WTC11 (cell line): ENCODE results near the gene PLK1. TPM values are rescaled to one million over a fixed set of nuclear protein-coding genes. Genes with fewer than 3 reads are reported as not detected.
A peak's percentile ranks its signal among the peaks of the same experiment; 100 is the strongest.

ENCODE experiments used
- EMX1 ChIP-seq: fragments of 250-450 bp; sonication (Bioruptor Pico); IDR thresholded peaks from 2 replicates; pipeline ENCODE4 v1.8.0; 2021; ENCODE audit warnings: mild to moderate bottlenecking
- ETV6 ChIP-seq: sonication (generic); formaldehyde crosslinking; IDR thresholded peaks from 2 replicates; pipeline ENCODE4 v1.8.1; 2022; ENCODE audit warnings: mild to moderate bottlenecking, missing genetic modification reagents
- FOXK1 ChIP-seq: sonication (generic); formaldehyde crosslinking; IDR thresholded peaks from 2 replicates; pipeline ENCODE4 v1.8.0; 2022; ENCODE audit warnings: mild to moderate bottlenecking, moderate library complexity, missing genetic modification reagents
- FOXP1 ChIP-seq: sonication (generic); formaldehyde crosslinking; IDR thresholded peaks from 2 replicates; pipeline ENCODE4 v1.8.0; 2022; ENCODE audit warnings: missing genetic modification reagents, mild to moderate bottlenecking, moderate library complexity, borderline replicate concordance
- GRHL2 ChIP-seq: fragments of 250-450 bp; sonication (Bioruptor Pico); IDR thresholded peaks from 2 replicates; pipeline ENCODE4 v1.8.0; 2022; ENCODE audit warnings: mild to moderate bottlenecking, moderate library complexity; ENCODE audit not compliant: insufficient replicate concordance, severe bottlenecking
- IRF2 ChIP-seq: sonication (generic); formaldehyde crosslinking; IDR thresholded peaks from 2 replicates; pipeline ENCODE4 v1.8.0; 2022; ENCODE audit warnings: low read depth, missing genetic modification reagents, borderline replicate concordance
- JUN ChIP-seq: sonication (generic); formaldehyde crosslinking; IDR thresholded peaks from 2 replicates; pipeline ENCODE4 v1.8.0; 2023; ENCODE audit warnings: mild to moderate bottlenecking, missing genetic modification reagents
- MXD4 ChIP-seq: fragments of 250-450 bp; sonication (Bioruptor Pico); IDR thresholded peaks from 2 replicates; pipeline ENCODE4 v1.8.0; 2021; ENCODE audit warnings: mild to moderate bottlenecking, moderate library complexity, borderline replicate concordance
- NFATC4 ChIP-seq: fragments of 250-450 bp; sonication (Bioruptor Pico); IDR thresholded peaks from 2 replicates; pipeline ENCODE4 v1.9.0; 2021; ENCODE audit warnings: mild to moderate bottlenecking
- NR2C2 ChIP-seq: sonication (generic); formaldehyde crosslinking; IDR thresholded peaks from 2 replicates; pipeline ENCODE4 v1.8.0; 2022; ENCODE audit warnings: mild to moderate bottlenecking, missing genetic modification reagents
- NR3C1 ChIP-seq: sonication (generic); formaldehyde crosslinking; conservative IDR thresholded peaks from 2 replicates; pipeline ENCODE4 v1.8.1; 2023; ENCODE audit warnings: low read depth, mild to moderate bottlenecking, missing genetic modification reagents
- SOX15 ChIP-seq: fragments of 250-450 bp; sonication (Bioruptor Pico); IDR thresholded peaks from 2 replicates; pipeline ENCODE4 v1.9.0; 2021; ENCODE audit warnings: mild to moderate bottlenecking
- TCF7 ChIP-seq: sonication (generic); formaldehyde crosslinking; IDR thresholded peaks from 2 replicates; pipeline ENCODE4 v1.8.0; 2022; ENCODE audit warnings: mild to moderate bottlenecking, low read depth, missing genetic modification reagents, moderate library complexity
- total RNA-seq: library from RNA; stranded (reverse); gene quantifications from 3 replicates; pipeline ENCODE4 v1.2.3, GENCODE V29; 2021
- TF ChIP-seq, protein P1 (sequence below): sonication (generic); formaldehyde crosslinking; conservative IDR thresholded peaks from 2 replicates; pipeline ENCODE4 v1.8.1; 2023; ENCODE audit warnings: mild to moderate bottlenecking, low read depth, missing genetic modification reagents, moderate library complexity
- TF ChIP-seq, protein P2 (sequence below): sonication (generic); formaldehyde crosslinking; IDR thresholded peaks from 2 replicates; pipeline ENCODE4 v1.8.0; 2022; ENCODE audit warnings: missing genetic modification reagents
- TF ChIP-seq, protein P3 (sequence below): sonication (generic); formaldehyde crosslinking; IDR thresholded peaks from 2 replicates; pipeline ENCODE4 v1.8.0; 2022; ENCODE audit warnings: mild to moderate bottlenecking, missing genetic modification reagents
- TF ChIP-seq, protein P4 (sequence below): sonication (generic); formaldehyde crosslinking; conservative IDR thresholded peaks from 2 replicates; pipeline ENCODE4 v1.8.1; 2022; ENCODE audit warnings: mild to moderate bottlenecking, missing genetic modification reagents
- TF ChIP-seq, protein P5 (sequence below): sonication (generic); formaldehyde crosslinking; IDR thresholded peaks from 2 replicates; pipeline ENCODE4 v1.8.1; 2022; ENCODE audit warnings: mild to moderate bottlenecking, missing genetic modification reagents, moderate library complexity, borderline replicate concordance
- TF ChIP-seq, protein P6 (sequence below): fragments of 250-450 bp; sonication (Bioruptor Pico); IDR thresholded peaks from 2 replicates; pipeline ENCODE4 v2.1.2; 2022; ENCODE audit warnings: mild to moderate bottlenecking, moderate library complexity
- TF ChIP-seq, protein P7 (sequence below): sonication (generic); formaldehyde crosslinking; IDR thresholded peaks from 2 replicates; pipeline ENCODE4 v1.8.1; 2022; ENCODE audit warnings: mild to moderate bottlenecking, moderate library complexity, missing genetic modification reagents
- TF ChIP-seq, protein P8 (sequence below): sonication (generic); formaldehyde crosslinking; IDR thresholded peaks from 2 replicates; pipeline ENCODE4 v1.8.1; 2023; ENCODE audit warnings: mild to moderate bottlenecking, moderate library complexity, missing genetic modification reagents
- TF ChIP-seq, protein P9 (sequence below): sonication (generic); formaldehyde crosslinking; IDR thresholded peaks from 2 replicates; pipeline ENCODE4 v1.8.1; 2023; ENCODE audit warnings: mild to moderate bottlenecking, missing genetic modification reagents, borderline replicate concordance

PLK1 gene
- total RNA-seq, 1 experiment from 2014 or later: 167 TPM

DNA sequence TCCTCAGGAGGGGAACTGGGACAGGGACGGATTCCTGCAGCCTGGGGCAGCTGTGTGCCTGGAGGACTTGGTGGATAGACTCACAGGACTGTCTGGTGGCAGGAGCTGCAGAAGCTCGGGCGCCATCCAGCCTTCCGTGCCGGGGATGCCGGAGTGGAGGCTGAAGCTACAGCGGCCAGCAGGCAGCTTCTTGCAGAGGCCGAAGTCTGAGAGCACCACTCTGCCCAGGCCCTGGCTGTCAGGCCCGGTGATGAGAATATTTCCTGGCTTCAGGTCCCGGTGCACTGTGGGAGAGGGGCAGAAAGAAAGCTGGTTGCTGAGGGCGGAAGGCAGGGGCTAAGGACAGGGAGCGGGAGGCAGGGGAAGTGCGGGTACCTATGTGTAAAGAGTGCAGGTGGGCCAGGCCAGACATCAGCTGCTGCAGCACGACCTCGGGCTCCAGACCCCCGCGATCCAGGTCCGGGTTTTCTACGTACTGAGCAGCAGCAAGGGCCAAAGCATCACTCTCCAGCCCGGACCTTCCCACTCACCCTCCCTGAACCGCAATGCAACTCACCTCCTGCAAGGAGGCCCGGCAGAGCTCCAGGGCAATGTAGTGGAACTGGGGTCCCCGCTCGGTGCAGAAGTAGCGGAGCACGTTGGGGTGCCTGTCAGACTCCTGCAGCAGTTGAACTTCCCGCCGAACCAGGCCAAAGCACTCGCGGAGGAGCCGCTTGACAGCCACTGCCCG lies 16.1 kb downstream of the PLK1 start (continued):
- TF ChIP-seq, protein P1, sequence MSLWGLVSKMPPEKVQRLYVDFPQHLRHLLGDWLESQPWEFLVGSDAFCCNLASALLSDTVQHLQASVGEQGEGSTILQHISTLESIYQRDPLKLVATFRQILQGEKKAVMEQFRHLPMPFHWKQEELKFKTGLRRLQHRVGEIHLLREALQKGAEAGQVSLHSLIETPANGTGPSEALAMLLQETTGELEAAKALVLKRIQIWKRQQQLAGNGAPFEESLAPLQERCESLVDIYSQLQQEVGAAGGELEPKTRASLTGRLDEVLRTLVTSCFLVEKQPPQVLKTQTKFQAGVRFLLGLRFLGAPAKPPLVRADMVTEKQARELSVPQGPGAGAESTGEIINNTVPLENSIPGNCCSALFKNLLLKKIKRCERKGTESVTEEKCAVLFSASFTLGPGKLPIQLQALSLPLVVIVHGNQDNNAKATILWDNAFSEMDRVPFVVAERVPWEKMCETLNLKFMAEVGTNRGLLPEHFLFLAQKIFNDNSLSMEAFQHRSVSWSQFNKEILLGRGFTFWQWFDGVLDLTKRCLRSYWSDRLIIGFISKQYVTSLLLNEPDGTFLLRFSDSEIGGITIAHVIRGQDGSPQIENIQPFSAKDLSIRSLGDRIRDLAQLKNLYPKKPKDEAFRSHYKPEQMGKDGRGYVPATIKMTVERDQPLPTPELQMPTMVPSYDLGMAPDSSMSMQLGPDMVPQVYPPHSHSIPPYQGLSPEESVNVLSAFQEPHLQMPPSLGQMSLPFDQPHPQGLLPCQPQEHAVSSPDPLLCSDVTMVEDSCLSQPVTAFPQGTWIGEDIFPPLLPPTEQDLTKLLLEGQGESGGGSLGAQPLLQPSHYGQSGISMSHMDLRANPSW (CRISPR knock-in tag): no peak
- no peak; the same call in 1 of the 2 replicates for TF ChIP-seq FOXP1 (CRISPR knock-in tag)
- TF ChIP-seq, protein P2, sequence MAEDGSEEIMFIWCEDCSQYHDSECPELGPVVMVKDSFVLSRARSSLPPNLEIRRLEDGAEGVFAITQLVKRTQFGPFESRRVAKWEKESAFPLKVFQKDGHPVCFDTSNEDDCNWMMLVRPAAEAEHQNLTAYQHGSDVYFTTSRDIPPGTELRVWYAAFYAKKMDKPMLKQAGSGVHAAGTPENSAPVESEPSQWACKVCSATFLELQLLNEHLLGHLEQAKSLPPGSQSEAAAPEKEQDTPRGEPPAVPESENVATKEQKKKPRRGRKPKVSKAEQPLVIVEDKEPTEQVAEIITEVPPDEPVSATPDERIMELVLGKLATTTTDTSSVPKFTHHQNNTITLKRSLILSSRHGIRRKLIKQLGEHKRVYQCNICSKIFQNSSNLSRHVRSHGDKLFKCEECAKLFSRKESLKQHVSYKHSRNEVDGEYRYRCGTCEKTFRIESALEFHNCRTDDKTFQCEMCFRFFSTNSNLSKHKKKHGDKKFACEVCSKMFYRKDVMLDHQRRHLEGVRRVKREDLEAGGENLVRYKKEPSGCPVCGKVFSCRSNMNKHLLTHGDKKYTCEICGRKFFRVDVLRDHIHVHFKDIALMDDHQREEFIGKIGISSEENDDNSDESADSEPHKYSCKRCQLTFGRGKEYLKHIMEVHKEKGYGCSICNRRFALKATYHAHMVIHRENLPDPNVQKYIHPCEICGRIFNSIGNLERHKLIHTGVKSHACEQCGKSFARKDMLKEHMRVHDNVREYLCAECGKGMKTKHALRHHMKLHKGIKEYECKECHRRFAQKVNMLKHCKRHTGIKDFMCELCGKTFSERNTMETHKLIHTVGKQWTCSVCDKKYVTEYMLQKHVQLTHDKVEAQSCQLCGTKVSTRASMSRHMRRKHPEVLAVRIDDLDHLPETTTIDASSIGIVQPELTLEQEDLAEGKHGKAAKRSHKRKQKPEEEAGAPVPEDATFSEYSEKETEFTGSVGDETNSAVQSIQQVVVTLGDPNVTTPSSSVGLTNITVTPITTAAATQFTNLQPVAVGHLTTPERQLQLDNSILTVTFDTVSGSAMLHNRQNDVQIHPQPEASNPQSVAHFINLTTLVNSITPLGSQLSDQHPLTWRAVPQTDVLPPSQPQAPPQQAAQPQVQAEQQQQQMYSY (CRISPR knock-in tag): peak; percentile 100
- no peak for TF ChIP-seq IRF2 (CRISPR knock-in tag)
- 0 out of 2 replicates have a peak, but pooled peaks have one; percentile 37 for TF ChIP-seq NR3C1 (CRISPR knock-in tag)
- TF ChIP-seq EMX1 (CRISPR knock-in tag): no peak
- TF ChIP-seq NFATC4: no peak
- no peak for TF ChIP-seq NR2C2
- TF ChIP-seq, protein P3, sequence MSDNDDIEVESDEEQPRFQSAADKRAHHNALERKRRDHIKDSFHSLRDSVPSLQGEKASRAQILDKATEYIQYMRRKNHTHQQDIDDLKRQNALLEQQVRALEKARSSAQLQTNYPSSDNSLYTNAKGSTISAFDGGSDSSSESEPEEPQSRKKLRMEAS (CRISPR knock-in tag): peak; percentile 66; the same call in 1 of the 2 replicates
- no peak for TF ChIP-seq SOX15 (CRISPR knock-in tag)
- TF ChIP-seq, protein P4, sequence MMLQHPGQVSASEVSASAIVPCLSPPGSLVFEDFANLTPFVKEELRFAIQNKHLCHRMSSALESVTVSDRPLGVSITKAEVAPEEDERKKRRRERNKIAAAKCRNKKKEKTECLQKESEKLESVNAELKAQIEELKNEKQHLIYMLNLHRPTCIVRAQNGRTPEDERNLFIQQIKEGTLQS (CRISPR knock-in tag): no peak
- peak; percentile 54 for TF ChIP-seq FOXK1
- TF ChIP-seq, protein P5, sequence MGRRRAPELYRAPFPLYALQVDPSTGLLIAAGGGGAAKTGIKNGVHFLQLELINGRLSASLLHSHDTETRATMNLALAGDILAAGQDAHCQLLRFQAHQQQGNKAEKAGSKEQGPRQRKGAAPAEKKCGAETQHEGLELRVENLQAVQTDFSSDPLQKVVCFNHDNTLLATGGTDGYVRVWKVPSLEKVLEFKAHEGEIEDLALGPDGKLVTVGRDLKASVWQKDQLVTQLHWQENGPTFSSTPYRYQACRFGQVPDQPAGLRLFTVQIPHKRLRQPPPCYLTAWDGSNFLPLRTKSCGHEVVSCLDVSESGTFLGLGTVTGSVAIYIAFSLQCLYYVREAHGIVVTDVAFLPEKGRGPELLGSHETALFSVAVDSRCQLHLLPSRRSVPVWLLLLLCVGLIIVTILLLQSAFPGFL (CRISPR knock-in tag): no peak
- TF ChIP-seq MXD4: no peak
- no peak for TF ChIP-seq TCF7 (CRISPR knock-in tag)
- TF ChIP-seq, protein P6, sequence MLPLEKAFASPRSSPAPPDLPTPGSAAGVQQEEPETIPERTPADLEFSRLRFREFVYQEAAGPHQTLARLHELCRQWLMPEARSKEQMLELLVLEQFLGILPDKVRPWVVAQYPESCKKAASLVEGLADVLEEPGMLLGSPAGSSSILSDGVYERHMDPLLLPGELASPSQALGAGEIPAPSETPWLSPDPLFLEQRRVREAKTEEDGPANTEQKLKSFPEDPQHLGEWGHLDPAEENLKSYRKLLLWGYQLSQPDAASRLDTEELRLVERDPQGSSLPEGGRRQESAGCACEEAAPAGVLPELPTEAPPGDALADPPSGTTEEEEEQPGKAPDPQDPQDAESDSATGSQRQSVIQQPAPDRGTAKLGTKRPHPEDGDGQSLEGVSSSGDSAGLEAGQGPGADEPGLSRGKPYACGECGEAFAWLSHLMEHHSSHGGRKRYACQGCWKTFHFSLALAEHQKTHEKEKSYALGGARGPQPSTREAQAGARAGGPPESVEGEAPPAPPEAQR (CRISPR knock-in tag): no peak
- TF ChIP-seq GRHL2 (CRISPR knock-in tag): no peak
- TF ChIP-seq ETV6 (CRISPR knock-in tag): no peak
- TF ChIP-seq, protein P7, sequence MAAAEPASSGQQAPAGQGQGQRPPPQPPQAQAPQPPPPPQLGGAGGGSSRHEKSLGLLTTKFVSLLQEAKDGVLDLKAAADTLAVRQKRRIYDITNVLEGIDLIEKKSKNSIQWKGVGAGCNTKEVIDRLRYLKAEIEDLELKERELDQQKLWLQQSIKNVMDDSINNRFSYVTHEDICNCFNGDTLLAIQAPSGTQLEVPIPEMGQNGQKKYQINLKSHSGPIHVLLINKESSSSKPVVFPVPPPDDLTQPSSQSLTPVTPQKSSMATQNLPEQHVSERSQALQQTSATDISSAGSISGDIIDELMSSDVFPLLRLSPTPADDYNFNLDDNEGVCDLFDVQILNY (CRISPR knock-in tag): no peak
- TF ChIP-seq, protein P8, sequence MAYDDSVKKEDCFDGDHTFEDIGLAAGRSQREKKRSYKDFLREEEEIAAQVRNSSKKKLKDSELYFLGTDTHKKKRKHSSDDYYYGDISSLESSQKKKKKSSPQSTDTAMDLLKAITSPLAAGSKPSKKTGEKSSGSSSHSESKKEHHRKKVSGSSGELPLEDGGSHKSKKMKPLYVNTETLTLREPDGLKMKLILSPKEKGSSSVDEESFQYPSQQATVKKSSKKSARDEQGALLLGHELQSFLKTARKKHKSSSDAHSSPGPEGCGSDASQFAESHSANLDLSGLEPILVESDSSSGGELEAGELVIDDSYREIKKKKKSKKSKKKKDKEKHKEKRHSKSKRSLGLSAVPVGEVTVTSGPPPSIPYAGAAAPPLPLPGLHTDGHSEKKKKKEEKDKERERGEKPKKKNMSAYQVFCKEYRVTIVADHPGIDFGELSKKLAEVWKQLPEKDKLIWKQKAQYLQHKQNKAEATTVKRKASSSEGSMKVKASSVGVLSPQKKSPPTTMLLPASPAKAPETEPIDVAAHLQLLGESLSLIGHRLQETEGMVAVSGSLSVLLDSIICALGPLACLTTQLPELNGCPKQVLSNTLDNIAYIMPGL (CRISPR knock-in tag): no peak
- TF ChIP-seq, protein P9, sequence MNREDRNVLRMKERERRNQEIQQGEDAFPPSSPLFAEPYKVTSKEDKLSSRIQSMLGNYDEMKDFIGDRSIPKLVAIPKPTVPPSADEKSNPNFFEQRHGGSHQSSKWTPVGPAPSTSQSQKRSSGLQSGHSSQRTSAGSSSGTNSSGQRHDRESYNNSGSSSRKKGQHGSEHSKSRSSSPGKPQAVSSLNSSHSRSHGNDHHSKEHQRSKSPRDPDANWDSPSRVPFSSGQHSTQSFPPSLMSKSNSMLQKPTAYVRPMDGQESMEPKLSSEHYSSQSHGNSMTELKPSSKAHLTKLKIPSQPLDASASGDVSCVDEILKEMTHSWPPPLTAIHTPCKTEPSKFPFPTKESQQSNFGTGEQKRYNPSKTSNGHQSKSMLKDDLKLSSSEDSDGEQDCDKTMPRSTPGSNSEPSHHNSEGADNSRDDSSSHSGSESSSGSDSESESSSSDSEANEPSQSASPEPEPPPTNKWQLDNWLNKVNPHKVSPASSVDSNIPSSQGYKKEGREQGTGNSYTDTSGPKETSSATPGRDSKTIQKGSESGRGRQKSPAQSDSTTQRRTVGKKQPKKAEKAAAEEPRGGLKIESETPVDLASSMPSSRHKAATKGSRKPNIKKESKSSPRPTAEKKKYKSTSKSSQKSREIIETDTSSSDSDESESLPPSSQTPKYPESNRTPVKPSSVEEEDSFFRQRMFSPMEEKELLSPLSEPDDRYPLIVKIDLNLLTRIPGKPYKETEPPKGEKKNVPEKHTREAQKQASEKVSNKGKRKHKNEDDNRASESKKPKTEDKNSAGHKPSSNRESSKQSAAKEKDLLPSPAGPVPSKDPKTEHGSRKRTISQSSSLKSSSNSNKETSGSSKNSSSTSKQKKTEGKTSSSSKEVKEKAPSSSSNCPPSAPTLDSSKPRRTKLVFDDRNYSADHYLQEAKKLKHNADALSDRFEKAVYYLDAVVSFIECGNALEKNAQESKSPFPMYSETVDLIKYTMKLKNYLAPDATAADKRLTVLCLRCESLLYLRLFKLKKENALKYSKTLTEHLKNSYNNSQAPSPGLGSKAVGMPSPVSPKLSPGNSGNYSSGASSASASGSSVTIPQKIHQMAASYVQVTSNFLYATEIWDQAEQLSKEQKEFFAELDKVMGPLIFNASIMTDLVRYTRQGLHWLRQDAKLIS: no peak
- TF ChIP-seq JUN: no peak
